GM18867 (cell line): ENCODE data around the gene CDRT15.
"Not testable (repeated sequence)": the region's sequence is repeated elsewhere in the genome, so short reads cannot be mapped to it uniquely, and the experiment has no call there.

Experiments used
- ATAC-seq: cut with Tn5 transposase; IDR thresholded peaks from one replicate; pipeline ENCODE4 v1.9.1; 2021; ENCODE audit warnings: mild to moderate bottlenecking, moderate library complexity; ENCODE audit not compliant: unreplicated experiment

Gene CDRT15

GRCh38 chr17:14236762-14237161 is at the start of gene CDRT15:
CDRT15 (minus strand) TSS chr17:14236862; CDS start chr17:14236833, 29 bp downstream.
- ATAC-seq = not testable (repeated sequence)

GRCh38 chr17:14282726-14283125 is 46.1 kb upstream of the CDRT15 start:
- no peak for ATAC-seq

- no peak for ATAC-seq
Observed at GRCh38 chr17:14281530-14281929, 44.9 kb upstream of the CDRT15 start.

GRCh38 chr17:14276535-14277250 is 40.0 kb upstream of the CDRT15 start:
- no peak for ATAC-seq

- ATAC-seq = no peak
Observed at GRCh38 chr17:14270508-14270907, 33.8 kb upstream of the CDRT15 start.

GRCh38 chr17:14269473-14269872 is 32.8 kb upstream of the CDRT15 start:
- no peak for ATAC-seq

GRCh38 chr17:14268264-14268663 is 31.6 kb upstream of the CDRT15 start:
- no peak for ATAC-seq

GRCh38 chr17:14261406-14261805 is 24.7 kb upstream of the CDRT15 start:
- no peak for ATAC-seq

GRCh38 chr17:14245629-14246028 is 9.0 kb upstream of the CDRT15 start:
- ATAC-seq = no peak

- no peak for ATAC-seq
Observed at GRCh38 chr17:14245002-14245401, 8.3 kb upstream of the CDRT15 start.

- not testable (repeated sequence) for ATAC-seq
Observed at GRCh38 chr17:14239271-14239670, 2.6 kb upstream of the CDRT15 start.

GRCh38 chr17:14236032-14236431 is 630 bp downstream of the CDRT15 start:
- not testable (repeated sequence) for ATAC-seq

- ATAC-seq = not testable (repeated sequence)
Observed at GRCh38 chr17:14235047-14235446, 1.6 kb downstream of the CDRT15 start.

- not testable (repeated sequence) for ATAC-seq
Observed at GRCh38 chr17:14231187-14231586, 5.5 kb downstream of the CDRT15 start.

- ATAC-seq = no peak
Observed at GRCh38 chr17:14228903-14229302, 7.8 kb downstream of the CDRT15 start.

- ATAC-seq = no peak
Observed at GRCh38 chr17:14227052-14227451, 9.6 kb downstream of the CDRT15 start.

- ATAC-seq = no peak
Observed at GRCh38 chr17:14225254-14225980, 11.2 kb downstream of the CDRT15 start.

- no peak for ATAC-seq
Observed at GRCh38 chr17:14222611-14223010, 14.1 kb downstream of the CDRT15 start.

GRCh38 chr17:14214271-14214670 is 22.4 kb downstream of the CDRT15 start:
- no peak for ATAC-seq

- no peak for ATAC-seq
Observed at GRCh38 chr17:14212401-14212800, 24.3 kb downstream of the CDRT15 start.

GRCh38 chr17:14211801-14212200 is 24.9 kb downstream of the CDRT15 start:
- no peak for ATAC-seq

- ATAC-seq = no peak
Observed at GRCh38 chr17:14211246-14211645, 25.4 kb downstream of the CDRT15 start.
